ENCODE results near the gene GRIA1. TPM values are rescaled to one million over a fixed set of nuclear protein-coding genes. Genes with fewer than 3 reads are reported as not detected.

GRIA1 gene
- total RNA-seq: 1 to 10 TPM in 1 of 2 donors, not detected in 1; 2.7 TPM

DNA sequence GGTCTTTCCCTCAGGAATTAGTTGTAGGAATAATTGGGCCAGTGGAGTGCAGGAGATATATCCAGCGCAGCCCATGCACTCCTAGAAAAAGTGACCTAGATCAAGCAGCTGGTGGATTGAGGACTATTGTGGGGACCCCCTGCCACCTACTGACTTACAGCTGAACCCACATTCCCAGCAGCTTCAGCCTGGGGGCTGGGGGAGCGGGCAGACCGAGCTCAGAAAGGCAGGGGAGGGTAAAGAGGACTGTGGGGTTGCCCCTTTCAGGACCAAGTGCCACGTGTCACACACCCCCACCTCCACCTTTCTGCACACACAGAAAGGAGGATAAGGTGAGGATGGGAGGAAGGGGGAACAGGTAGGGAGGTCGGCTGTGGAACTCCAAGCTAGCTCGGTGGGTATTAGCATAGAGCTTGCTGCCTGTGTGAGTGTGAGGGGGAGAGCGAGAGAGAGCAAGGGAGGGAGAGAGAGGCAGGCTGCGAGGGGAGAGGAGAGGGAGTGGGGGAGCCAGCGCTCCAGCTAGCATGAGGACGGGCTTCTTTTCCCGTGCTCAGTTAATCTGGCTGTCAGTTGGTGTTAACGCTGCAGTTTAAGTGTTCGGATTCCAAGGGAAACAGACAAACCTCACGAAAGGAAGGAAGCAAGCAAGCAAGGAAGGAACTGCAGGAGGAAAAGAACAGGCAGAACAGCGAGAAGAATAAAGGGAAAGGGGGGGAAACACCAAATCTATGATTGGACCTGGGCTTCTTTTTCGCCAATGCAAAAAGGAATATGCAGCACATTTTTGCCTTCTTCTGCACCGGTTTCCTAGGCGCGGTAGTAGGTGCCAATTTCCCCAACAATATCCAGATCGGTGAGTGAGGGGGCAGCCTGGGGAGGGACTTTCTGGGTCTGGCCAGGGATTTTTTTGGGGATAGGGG is at the start of gene GRIA1:
Gene GRIA1, plus strand, starts transcription at position 553 of the 920 bp plus-strand sequence.
- Histone ChIP-seq H3K27ac (no peak within 1 kb of the TSS), H3K27me3 (replicated peaks; ENCODE audit: insufficient read depth) (peaks cover 8% of the 10 kb centered on the region), H3K36me3 (no peaks in the 10 kb centered on the region), H3K9me3 (no peaks in the 10 kb centered on the region), H3K4me3 (no peak within 1 kb of the TSS), H3K4me1 (replicated peaks) (no peaks in the 10 kb centered on the region)
- intact Hi-C loops (cut with DNase I): loop anchor here (5.0 kb wide), 1 partner anchor 477 kb away; no protein-coding TSS in a partner anchor
- 12% methylated on average over 20 of the region's 20 CpGs for WGBS
- no peak for TF ChIP-seq POLR2A (IDR thresholded peaks at IDR 0.05)
- DNase-seq (ENCODE audit: low spot score): no peak

DNA sequence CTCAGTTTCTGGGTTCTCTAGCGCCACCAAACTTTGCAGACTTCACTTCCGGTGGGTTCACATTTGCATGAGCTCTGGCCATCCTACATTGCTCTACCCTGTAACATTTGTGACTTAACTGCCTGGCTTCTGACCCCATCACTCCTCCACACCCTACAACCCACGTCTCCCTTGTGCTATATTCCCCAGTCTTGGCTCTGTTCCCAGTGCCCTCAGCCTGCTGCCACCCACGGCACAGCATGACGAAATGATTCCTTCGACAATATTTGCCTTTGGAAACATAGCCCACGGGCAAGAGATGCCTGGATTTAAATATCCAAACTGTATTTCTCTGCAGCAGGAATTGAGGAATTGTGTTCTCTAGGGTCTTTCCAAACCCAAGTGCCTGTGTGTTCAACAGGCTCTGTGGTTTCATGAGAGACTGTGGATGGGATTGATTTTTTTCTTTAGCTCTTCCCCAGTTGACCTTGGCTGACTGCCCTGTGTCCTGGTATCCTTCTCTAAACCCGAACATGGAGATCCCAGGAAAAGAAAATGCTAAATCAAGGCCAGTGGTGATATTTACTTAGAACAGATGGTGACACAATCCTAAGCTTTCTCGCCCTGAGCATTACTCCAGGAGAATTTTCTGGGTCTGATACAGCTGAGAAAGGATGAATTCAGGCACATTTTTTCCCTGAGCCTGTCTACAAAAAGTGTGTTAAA is 44.4 kb upstream of the GRIA1 start:
- Histone ChIP-seq H3K9me3 (no peaks in the 10 kb centered on the region), H3K27me3 (replicated peaks; ENCODE audit: insufficient read depth) (no peaks in the 10 kb centered on the region), H3K4me3 (no peak overlapping the region), H3K4me1 (replicated peaks) (no peaks in the 10 kb centered on the region), H3K27ac (no peak overlapping the region), H3K36me3 (no peaks in the 10 kb centered on the region)
- no peak for TF ChIP-seq CTCF (IDR thresholded peaks at IDR 0.05)
- no peak for DNase-seq (ENCODE audit: low spot score)
- WGBS: 44% methylated on average over 9 of the region's 9 CpGs
- intact Hi-C loops (cut with DNase I): no loop called here

- no peak overlapping the region for H3K4me3 ChIP-seq
- TF ChIP-seq POLR2AphosphoS5 (IDR thresholded peaks at IDR 0.05): no peak
- no peaks in the 10 kb centered on the region for H3K27me3 ChIP-seq (replicated peaks; ENCODE audit: insufficient read depth)
- no peak overlapping the region for H3K27ac ChIP-seq
- no peaks in the 10 kb centered on the region for H3K36me3 ChIP-seq
- 56% methylated on average over 8 of the region's 8 CpGs for WGBS
- no peaks in the 10 kb centered on the region for H3K9me3 ChIP-seq
- no peaks in the 10 kb centered on the region for H3K4me1 ChIP-seq (replicated peaks)
- DNase-seq (ENCODE audit: low spot score): no peak
- intact Hi-C loops (cut with DNase I): no loop called here
These were observed 42.9 kb upstream of the GRIA1 start for GRCh38 chr5:153447534-153447933.

- no peaks in the 10 kb centered on the region for H3K27me3 ChIP-seq (replicated peaks; ENCODE audit: insufficient read depth)
- no peaks in the 10 kb centered on the region for H3K4me1 ChIP-seq (replicated peaks)
- no peak for TF ChIP-seq POLR2A (IDR thresholded peaks at IDR 0.05)
- no peak for TF ChIP-seq POLR2AphosphoS5 (IDR thresholded peaks at IDR 0.05)
- no peak for TF ChIP-seq CTCF (IDR thresholded peaks at IDR 0.05)
- H3K4me3 ChIP-seq: no peak overlapping the region
- no peak for DNase-seq (ENCODE audit: low spot score)
- intact Hi-C loops (cut with DNase I): no loop called here
- H3K36me3 ChIP-seq: no peaks in the 10 kb centered on the region
- H3K27ac ChIP-seq: no peak overlapping the region
- H3K9me3 ChIP-seq: no peaks in the 10 kb centered on the region
- 6% methylated on average over 2 of the region's 2 CpGs for WGBS
These were observed 34.1 kb upstream of the GRIA1 start for GRCh38 chr5:153456354-153456753.

- no peaks in the 10 kb centered on the region for H3K36me3 ChIP-seq
- intact Hi-C loops (cut with DNase I): no loop called here
- H3K4me1 ChIP-seq (replicated peaks): no peaks in the 10 kb centered on the region
- no peaks in the 10 kb centered on the region for H3K9me3 ChIP-seq
- H3K27ac ChIP-seq: no peak overlapping the region
- H3K4me3 ChIP-seq: no peak overlapping the region
- TF ChIP-seq CTCF (IDR thresholded peaks at IDR 0.05) (no peak), POLR2A (IDR thresholded peaks at IDR 0.05) (no peak), POLR2AphosphoS5 (IDR thresholded peaks at IDR 0.05) (no peak)
- 75% methylated on average over 1 of the region's 1 CpG for WGBS
- DNase-seq (ENCODE audit: low spot score): no peak
- no peaks in the 10 kb centered on the region for H3K27me3 ChIP-seq (replicated peaks; ENCODE audit: insufficient read depth)
These were observed 33.5 kb upstream of the GRIA1 start for GRCh38 chr5:153456993-153457392.
